Measurements from ENCODE around the gene ITPRID1.
"Not testable (repeated sequence)": the region's sequence is repeated elsewhere in the genome, so short reads cannot be mapped to it uniquely, and the experiment has no call there.

Gene ITPRID1

GRCh38 chr7:31513790-31514189 lies at the start of gene ITPRID1:
ITPRID1 (plus strand) TSS chr7:31514090; CDS start chr7:31553025, 38,935 bp downstream.
- Histone ChIP-seq H3K9ac (ENCODE audit: low read length in 5 of 5) (no peak within 1 kb of the TSS), H3K36me3 (ENCODE audit: control insufficient read depth in 5 of 5, insufficient read depth in 5 of 5, low read length in 5 of 5) (no peaks in the 10 kb centered on the region), H3K9me3 (ENCODE audit: control insufficient read depth in 5 of 5, low read length in 5 of 5) (no peaks in the 10 kb centered on the region), H3K4me1 (ENCODE audit: control insufficient read depth in 5 of 5, insufficient read depth in 5 of 5, low read length in 5 of 5) (no peaks in the 10 kb centered on the region), H3K27me3 (ENCODE audit: control insufficient read depth in 5 of 5, insufficient read depth in 4 of 5, low read length in 5 of 5) (no peaks in the 10 kb centered on the region), H3K4me3 (ENCODE audit: low read depth in 1 of 5, low read length in 5 of 5) (no peak within 1 kb of the TSS), H3K27ac (ENCODE audit: low read depth, low read length) (no peak within 1 kb of the TSS)

GRCh38 chr7:31464601-31465000 lies 49.3 kb upstream of the ITPRID1 start:
- no peak overlapping the region for H3K4me3 ChIP-seq (ENCODE audit: low read depth in 1 of 5, low read length in 5 of 5)

GRCh38 chr7:31465285-31465684 lies 48.6 kb upstream of the ITPRID1 start:
- H3K9ac ChIP-seq (ENCODE audit: low read length in 5 of 5): no peak overlapping the region
- H3K36me3 ChIP-seq (ENCODE audit: control insufficient read depth in 5 of 5, insufficient read depth in 5 of 5, low read length in 5 of 5): no peaks in the 10 kb centered on the region
- no peak overlapping the region for H3K27ac ChIP-seq (ENCODE audit: low read depth, low read length)
- no peaks in the 10 kb centered on the region for H3K9me3 ChIP-seq (ENCODE audit: control insufficient read depth in 5 of 5, low read length in 5 of 5)
- H3K4me1 ChIP-seq (ENCODE audit: control insufficient read depth in 5 of 5, insufficient read depth in 5 of 5, low read length in 5 of 5): no peaks in the 10 kb centered on the region
- H3K27me3 ChIP-seq (ENCODE audit: control insufficient read depth in 5 of 5, insufficient read depth in 4 of 5, low read length in 5 of 5): peaks cover 0 to 4% (median 0%) of the 10 kb centered on the region in 5 donors
- H3K4me3 ChIP-seq (ENCODE audit: low read depth in 1 of 5, low read length in 5 of 5): no peak overlapping the region

More at GRCh38 chr7:31464601-31465000, 49.3 kb upstream of the ITPRID1 start:
- H3K9ac ChIP-seq (ENCODE audit: low read length in 5 of 5): no peak overlapping the region
- H3K36me3 ChIP-seq (ENCODE audit: control insufficient read depth in 5 of 5, insufficient read depth in 5 of 5, low read length in 5 of 5): no peaks in the 10 kb centered on the region
- no peaks in the 10 kb centered on the region for H3K4me1 ChIP-seq (ENCODE audit: control insufficient read depth in 5 of 5, insufficient read depth in 5 of 5, low read length in 5 of 5)
- H3K27me3 ChIP-seq (ENCODE audit: control insufficient read depth in 5 of 5, insufficient read depth in 4 of 5, low read length in 5 of 5): peaks cover 0 to 4% (median 0%) of the 10 kb centered on the region in 5 donors
- H3K9me3 ChIP-seq (ENCODE audit: control insufficient read depth in 5 of 5, low read length in 5 of 5): no peaks in the 10 kb centered on the region
- H3K27ac ChIP-seq (ENCODE audit: low read depth, low read length): no peak overlapping the region

GRCh38 chr7:31466036-31466435 lies 47.9 kb upstream of the ITPRID1 start:
- H3K9ac ChIP-seq (ENCODE audit: low read length in 5 of 5): no peak overlapping the region
- H3K4me3 ChIP-seq (ENCODE audit: low read depth in 1 of 5, low read length in 5 of 5): no peak overlapping the region

GRCh38 chr7:31470883-31471282 lies 43.0 kb upstream of the ITPRID1 start:
- H3K27me3 ChIP-seq (ENCODE audit: control insufficient read depth in 5 of 5, insufficient read depth in 4 of 5, low read length in 5 of 5); H3K36me3 ChIP-seq (ENCODE audit: control insufficient read depth in 5 of 5, insufficient read depth in 5 of 5, low read length in 5 of 5); H3K4me3 ChIP-seq (ENCODE audit: low read depth in 1 of 5, low read length in 5 of 5); H3K27ac ChIP-seq (ENCODE audit: low read depth, low read length); H3K9ac ChIP-seq (ENCODE audit: low read length in 5 of 5); H3K9me3 ChIP-seq (ENCODE audit: control insufficient read depth in 5 of 5, low read length in 5 of 5); H3K4me1 ChIP-seq (ENCODE audit: control insufficient read depth in 5 of 5, insufficient read depth in 5 of 5, low read length in 5 of 5): not testable (repeated sequence)

More at GRCh38 chr7:31466036-31466435, 47.9 kb upstream of the ITPRID1 start:
- H3K4me1 ChIP-seq (ENCODE audit: control insufficient read depth in 5 of 5, insufficient read depth in 5 of 5, low read length in 5 of 5): no peaks in the 10 kb centered on the region
- no peak overlapping the region for H3K27ac ChIP-seq (ENCODE audit: low read depth, low read length)
- no peaks in the 10 kb centered on the region for H3K9me3 ChIP-seq (ENCODE audit: control insufficient read depth in 5 of 5, low read length in 5 of 5)
- H3K27me3 ChIP-seq (ENCODE audit: control insufficient read depth in 5 of 5, insufficient read depth in 4 of 5, low read length in 5 of 5): peaks cover 0 to 4% (median 0%) of the 10 kb centered on the region in 5 donors
- H3K36me3 ChIP-seq (ENCODE audit: control insufficient read depth in 5 of 5, insufficient read depth in 5 of 5, low read length in 5 of 5): no peaks in the 10 kb centered on the region

GRCh38 chr7:31475368-31475767 lies 38.5 kb upstream of the ITPRID1 start:
- Histone ChIP-seq H3K27me3 (ENCODE audit: control insufficient read depth in 5 of 5, insufficient read depth in 4 of 5, low read length in 5 of 5) (peaks cover 0 to 11% (median 3%) of the 10 kb centered on the region in 5 donors), H3K9me3 (ENCODE audit: control insufficient read depth in 5 of 5, low read length in 5 of 5) (no peaks in the 10 kb centered on the region), H3K4me1 (ENCODE audit: control insufficient read depth in 5 of 5, insufficient read depth in 5 of 5, low read length in 5 of 5) (peaks cover 0 to 4% (median 3%) of the 10 kb centered on the region in 5 donors), H3K4me3 (ENCODE audit: low read depth in 1 of 5, low read length in 5 of 5) (no peak overlapping the region), H3K9ac (ENCODE audit: low read length in 5 of 5) (no peak overlapping the region), H3K27ac (ENCODE audit: low read depth, low read length) (no peak overlapping the region), H3K36me3 (ENCODE audit: control insufficient read depth in 5 of 5, insufficient read depth in 5 of 5, low read length in 5 of 5) (no peaks in the 10 kb centered on the region)

- Histone ChIP-seq H3K36me3 (ENCODE audit: control insufficient read depth in 5 of 5, insufficient read depth in 5 of 5, low read length in 5 of 5) (no peaks in the 10 kb centered on the region), H3K9me3 (ENCODE audit: control insufficient read depth in 5 of 5, low read length in 5 of 5) (no peaks in the 10 kb centered on the region), H3K9ac (ENCODE audit: low read length in 5 of 5) (no peak overlapping the region), H3K4me1 (ENCODE audit: control insufficient read depth in 5 of 5, insufficient read depth in 5 of 5, low read length in 5 of 5) (peaks cover 0 to 4% (median 3%) of the 10 kb centered on the region in 5 donors), H3K4me3 (ENCODE audit: low read depth in 1 of 5, low read length in 5 of 5) (no peak overlapping the region), H3K27me3 (ENCODE audit: control insufficient read depth in 5 of 5, insufficient read depth in 4 of 5, low read length in 5 of 5) (peaks cover 0 to 11% (median 3%) of the 10 kb centered on the region in 5 donors), H3K27ac (ENCODE audit: low read depth, low read length) (no peak overlapping the region)
Measured at GRCh38 chr7:31476073-31476745, 37.7 kb upstream of the ITPRID1 start.

- H3K4me1 ChIP-seq (ENCODE audit: control insufficient read depth in 5 of 5, insufficient read depth in 5 of 5, low read length in 5 of 5): peaks cover 0 to 4% (median 3%) of the 10 kb centered on the region in 5 donors
- H3K36me3 ChIP-seq (ENCODE audit: control insufficient read depth in 5 of 5, insufficient read depth in 5 of 5, low read length in 5 of 5): no peaks in the 10 kb centered on the region
- H3K9me3 ChIP-seq (ENCODE audit: control insufficient read depth in 5 of 5, low read length in 5 of 5): no peaks in the 10 kb centered on the region
- H3K27ac ChIP-seq (ENCODE audit: low read depth, low read length): no peak overlapping the region
- peaks cover 0 to 11% (median 3%) of the 10 kb centered on the region in 5 donors for H3K27me3 ChIP-seq (ENCODE audit: control insufficient read depth in 5 of 5, insufficient read depth in 4 of 5, low read length in 5 of 5)
- no peak overlapping the region for H3K9ac ChIP-seq (ENCODE audit: low read length in 5 of 5)
- H3K4me3 ChIP-seq (ENCODE audit: low read depth in 1 of 5, low read length in 5 of 5): no peak overlapping the region
Measured at GRCh38 chr7:31476941-31477677, 36.8 kb upstream of the ITPRID1 start.

GRCh38 chr7:31478018-31478417 lies 35.9 kb upstream of the ITPRID1 start:
- Histone ChIP-seq H3K9ac (ENCODE audit: low read length in 5 of 5) (no peak overlapping the region), H3K27me3 (ENCODE audit: control insufficient read depth in 5 of 5, insufficient read depth in 4 of 5, low read length in 5 of 5) (peaks cover 0 to 11% (median 3%) of the 10 kb centered on the region in 5 donors), H3K36me3 (ENCODE audit: control insufficient read depth in 5 of 5, insufficient read depth in 5 of 5, low read length in 5 of 5) (no peaks in the 10 kb centered on the region), H3K4me1 (ENCODE audit: control insufficient read depth in 5 of 5, insufficient read depth in 5 of 5, low read length in 5 of 5) (peaks cover 0 to 4% (median 3%) of the 10 kb centered on the region in 5 donors), H3K9me3 (ENCODE audit: control insufficient read depth in 5 of 5, low read length in 5 of 5) (no peaks in the 10 kb centered on the region), H3K4me3 (ENCODE audit: low read depth in 1 of 5, low read length in 5 of 5) (no peak overlapping the region), H3K27ac (ENCODE audit: low read depth, low read length) (no peak overlapping the region)

- Histone ChIP-seq H3K4me3 (ENCODE audit: low read depth in 1 of 5, low read length in 5 of 5) (no peak overlapping the region), H3K9ac (ENCODE audit: low read length in 5 of 5) (no peak overlapping the region), H3K4me1 (ENCODE audit: control insufficient read depth in 5 of 5, insufficient read depth in 5 of 5, low read length in 5 of 5) (peaks cover 0 to 4% (median 3%) of the 10 kb centered on the region in 5 donors), H3K9me3 (ENCODE audit: control insufficient read depth in 5 of 5, low read length in 5 of 5) (no peaks in the 10 kb centered on the region), H3K27me3 (ENCODE audit: control insufficient read depth in 5 of 5, insufficient read depth in 4 of 5, low read length in 5 of 5) (peaks cover 0 to 11% (median 3%) of the 10 kb centered on the region in 5 donors), H3K27ac (ENCODE audit: low read depth, low read length) (no peak overlapping the region), H3K36me3 (ENCODE audit: control insufficient read depth in 5 of 5, insufficient read depth in 5 of 5, low read length in 5 of 5) (no peaks in the 10 kb centered on the region)
Measured at GRCh38 chr7:31478721-31479120, 35.2 kb upstream of the ITPRID1 start.

Data from subcutaneous abdominal adipose tissue (tissue), 5 donors.